Tibial nerve (tissue), 4 donors: ENCODE results near the gene PLCH2.

Experiments used
- EP300 ChIP-seq, 2 donors: sonication (generic); formaldehyde crosslinking; IDR thresholded peaks; one replicate each; pipeline ENCODE4 v1.6.1; 2017; ENCODE audit warnings: antibody characterized with exemption in 2 of 2, mild to moderate bottlenecking in 1 of 2
- POLR2A ChIP-seq, 2 donors: fragments of 450-650 bp; IDR thresholded peaks; one replicate each; pipeline ENCODE4 v1.6.1; 2017; ENCODE audit warnings: antibody characterized with exemption in 2 of 2, mild to moderate bottlenecking in 2 of 2, moderate library complexity in 2 of 2
- TF ChIP-seq, protein P1 (sequence below), 5 experiments: fragments of 200-600 bp in 3 of 5; fragments of 450-650 bp in 2 of 5; sonication (generic) in 3 of 5; IDR thresholded peaks; one replicate each; pipeline ENCODE4 v1.5.1; 2016 to 2019; ENCODE audit warnings: antibody characterized with exemption in 5 of 5, mild to moderate bottlenecking in 3 of 5, moderate library complexity in 2 of 5

DNA sequence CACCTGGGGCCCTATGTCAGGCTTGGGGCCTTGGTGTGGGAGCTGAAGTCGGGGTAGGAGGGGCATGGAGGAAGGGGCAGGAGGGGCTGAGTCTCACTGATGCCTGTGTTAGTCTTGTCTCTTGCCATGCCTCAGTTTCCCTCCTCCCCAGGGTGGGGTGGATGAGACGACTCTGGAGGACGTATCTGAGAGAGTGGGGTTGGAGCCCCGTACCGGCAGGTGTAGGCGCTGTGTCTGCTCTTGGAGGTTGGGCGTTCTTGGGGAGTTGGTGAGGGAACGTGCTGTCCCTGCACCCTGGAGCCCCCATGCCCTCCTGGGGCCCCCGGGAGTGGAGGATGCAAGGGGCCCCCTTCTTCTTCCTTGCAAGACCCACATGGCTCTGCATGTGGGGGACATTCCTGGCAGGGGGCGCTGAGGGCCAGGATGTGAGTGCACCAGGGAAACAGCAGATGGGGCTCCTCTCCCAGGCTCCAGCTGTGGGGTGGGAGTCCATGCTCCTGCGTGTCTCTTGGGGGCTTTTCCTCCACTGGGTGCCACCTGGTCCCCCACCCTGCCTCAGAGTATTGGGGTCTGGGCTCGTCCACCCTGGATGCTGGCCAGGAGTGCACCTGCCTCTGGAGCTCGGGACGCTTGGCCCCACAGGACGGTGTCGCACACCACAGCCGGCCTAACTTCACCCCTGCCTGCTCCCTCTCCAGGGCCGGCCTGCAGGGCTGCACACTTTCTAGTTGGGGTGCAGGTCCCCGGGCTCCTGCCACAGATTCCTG is 78.7 kb downstream of the PLCH2 start:
- TF ChIP-seq, protein P1, sequence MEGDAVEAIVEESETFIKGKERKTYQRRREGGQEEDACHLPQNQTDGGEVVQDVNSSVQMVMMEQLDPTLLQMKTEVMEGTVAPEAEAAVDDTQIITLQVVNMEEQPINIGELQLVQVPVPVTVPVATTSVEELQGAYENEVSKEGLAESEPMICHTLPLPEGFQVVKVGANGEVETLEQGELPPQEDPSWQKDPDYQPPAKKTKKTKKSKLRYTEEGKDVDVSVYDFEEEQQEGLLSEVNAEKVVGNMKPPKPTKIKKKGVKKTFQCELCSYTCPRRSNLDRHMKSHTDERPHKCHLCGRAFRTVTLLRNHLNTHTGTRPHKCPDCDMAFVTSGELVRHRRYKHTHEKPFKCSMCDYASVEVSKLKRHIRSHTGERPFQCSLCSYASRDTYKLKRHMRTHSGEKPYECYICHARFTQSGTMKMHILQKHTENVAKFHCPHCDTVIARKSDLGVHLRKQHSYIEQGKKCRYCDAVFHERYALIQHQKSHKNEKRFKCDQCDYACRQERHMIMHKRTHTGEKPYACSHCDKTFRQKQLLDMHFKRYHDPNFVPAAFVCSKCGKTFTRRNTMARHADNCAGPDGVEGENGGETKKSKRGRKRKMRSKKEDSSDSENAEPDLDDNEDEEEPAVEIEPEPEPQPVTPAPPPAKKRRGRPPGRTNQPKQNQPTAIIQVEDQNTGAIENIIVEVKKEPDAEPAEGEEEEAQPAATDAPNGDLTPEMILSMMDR (IDR thresholded peaks at IDR 0.05): peak in 4 of 5 experiments; percentile 29 to 45 (median 40)
- TF ChIP-seq POLR2A (IDR thresholded peaks at IDR 0.05) (no peak), EP300 (IDR thresholded peaks at IDR 0.05) (no peak)
